NOMO-1 treated with dmso at 0.1 percent for 144 hours (cell line): ENCODE results near the gene PEX10.

Experiments used
- DNase-seq: peaks from one replicate; lab custom pipeline; 2025; ENCODE audit not compliant: unreplicated experiment; lab: John Stamatoyannopoulos, UW

The PEX10 gene

DNA sequence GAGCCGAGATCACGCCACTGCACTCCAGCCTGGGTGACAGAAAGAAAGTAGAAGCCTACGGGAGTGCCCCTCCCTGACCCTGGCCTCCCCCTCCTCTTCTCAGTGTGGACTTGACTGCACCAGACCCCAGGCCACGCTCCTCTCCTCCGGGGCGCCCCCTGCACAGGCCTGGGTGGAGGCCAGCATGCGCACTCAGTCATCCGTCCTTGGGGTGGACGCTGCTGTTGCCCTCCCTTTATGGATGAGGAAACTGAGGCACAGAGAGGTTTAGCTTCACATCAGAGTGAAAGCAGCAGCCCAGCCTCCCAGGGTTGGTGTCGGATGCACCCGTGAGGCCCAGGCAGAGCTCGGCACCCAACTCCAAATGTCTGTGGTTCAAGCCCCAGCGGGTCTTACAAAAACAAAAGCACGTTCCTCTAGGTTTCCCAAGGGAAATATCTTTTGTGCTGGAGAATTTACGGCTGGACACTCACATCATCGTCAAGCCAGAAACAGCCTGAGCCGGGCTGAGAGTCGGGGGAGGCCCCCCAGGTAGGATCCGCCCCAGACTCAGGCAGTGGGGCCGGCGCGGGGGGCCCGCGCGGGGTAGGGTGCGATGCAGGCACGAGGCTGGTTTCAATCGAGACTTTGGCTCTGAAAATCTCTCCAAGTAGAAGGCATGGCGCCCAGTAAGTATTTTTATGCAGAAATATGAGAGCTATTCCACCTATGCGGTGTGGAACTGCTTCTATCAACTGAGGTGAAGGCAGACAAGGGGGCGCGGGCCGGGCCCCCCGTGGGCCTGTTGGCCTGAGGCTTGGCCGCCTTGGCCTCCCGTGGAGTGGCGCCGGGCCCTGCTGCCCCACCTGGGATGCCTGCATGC lies 57.6 kb downstream of the PEX10 start:
- no peak for DNase-seq
